CD1c-positive myeloid dendritic cell (primary cell): ENCODE measurements around the gene CHCHD3.
A peak's percentile ranks its signal among the peaks of the same experiment; 100 is the strongest.

ENCODE experiments used
- DNase-seq: peaks from one replicate; pipeline ENCODE4 v3.0.0-alpha.2; 2016; ENCODE audit errors: extremely low spot score

The CHCHD3 gene

GRCh38 chr7:133079296-133079695 is 2.6 kb downstream of the CHCHD3 start:
- no peak for DNase-seq

DNA sequence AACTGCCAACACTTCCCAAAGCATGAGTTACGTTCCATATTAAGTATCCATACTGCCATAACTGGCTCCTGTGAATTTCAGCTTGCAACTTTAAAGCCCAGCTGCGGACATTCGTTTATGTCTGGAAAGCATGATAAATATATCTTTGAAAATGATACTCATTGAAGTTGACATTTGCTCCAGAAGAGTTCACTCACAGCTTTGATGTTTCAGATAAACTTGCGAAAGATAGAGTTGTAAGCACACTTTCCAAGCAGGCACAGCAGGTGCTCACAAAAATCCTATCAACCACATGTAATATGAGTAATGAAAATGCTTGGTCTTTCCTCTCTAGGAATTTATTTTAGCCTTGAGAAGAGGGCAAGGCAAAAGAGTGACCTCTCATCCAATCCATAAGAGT is 4.5 kb downstream of the CHCHD3 start:
- no peak for DNase-seq

GRCh38 chr7:133076142-133076541 is 5.7 kb downstream of the CHCHD3 start:
- no peak for DNase-seq

GRCh38 chr7:133071506-133071905 is 10.4 kb downstream of the CHCHD3 start:
- DNase-seq = no peak

DNA sequence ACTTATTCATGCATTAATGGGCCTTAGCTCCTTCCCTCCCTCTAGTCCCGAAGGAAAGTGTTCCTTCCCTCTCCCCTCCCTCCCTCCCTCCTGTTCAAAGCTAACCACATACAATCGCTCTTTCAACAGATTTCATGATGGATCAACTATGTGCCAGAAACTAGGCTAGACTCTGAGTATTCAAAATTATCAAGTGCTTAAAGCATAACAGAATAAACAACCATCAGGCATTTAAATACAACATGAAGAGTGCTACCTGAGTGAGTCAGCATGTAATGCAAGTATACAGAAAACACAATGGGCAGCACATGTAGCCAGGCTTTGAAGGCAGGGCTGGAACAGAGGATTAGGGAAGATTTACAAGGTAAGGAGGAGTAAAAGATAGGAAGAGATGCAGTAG is 11.3 kb downstream of the CHCHD3 start:
- DNase-seq = no peak

GRCh38 chr7:133065301-133065700 is 16.6 kb downstream of the CHCHD3 start:
- DNase-seq = no peak

- no peak for DNase-seq
Measured at GRCh38 chr7:133064082-133064820, 17.6 kb downstream of the CHCHD3 start.

GRCh38 chr7:133061792-133062191 is 20.1 kb downstream of the CHCHD3 start:
- DNase-seq = no peak

DNA sequence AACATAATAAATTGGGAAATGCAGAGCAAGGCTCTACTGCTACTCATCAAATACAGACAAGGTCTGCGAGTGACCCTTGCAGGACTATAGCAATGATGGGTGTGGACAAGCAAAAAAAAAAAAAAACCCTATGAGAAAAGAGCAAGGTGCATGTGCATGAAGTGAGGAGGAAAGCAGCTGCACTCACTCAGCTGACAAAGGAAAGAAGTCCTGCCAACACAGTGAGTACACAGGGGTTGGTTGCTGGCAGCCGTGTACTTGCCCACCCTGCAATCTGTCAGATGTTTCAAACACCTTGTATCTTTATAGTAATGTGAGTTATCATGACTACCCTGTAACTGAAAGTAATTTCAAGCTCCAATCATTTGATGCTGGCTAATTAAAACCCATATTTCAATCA is 20.5 kb downstream of the CHCHD3 start:
- DNase-seq = no peak

GRCh38 chr7:133060004-133060403 is 21.9 kb downstream of the CHCHD3 start:
- peak; percentile 8 for DNase-seq

DNA sequence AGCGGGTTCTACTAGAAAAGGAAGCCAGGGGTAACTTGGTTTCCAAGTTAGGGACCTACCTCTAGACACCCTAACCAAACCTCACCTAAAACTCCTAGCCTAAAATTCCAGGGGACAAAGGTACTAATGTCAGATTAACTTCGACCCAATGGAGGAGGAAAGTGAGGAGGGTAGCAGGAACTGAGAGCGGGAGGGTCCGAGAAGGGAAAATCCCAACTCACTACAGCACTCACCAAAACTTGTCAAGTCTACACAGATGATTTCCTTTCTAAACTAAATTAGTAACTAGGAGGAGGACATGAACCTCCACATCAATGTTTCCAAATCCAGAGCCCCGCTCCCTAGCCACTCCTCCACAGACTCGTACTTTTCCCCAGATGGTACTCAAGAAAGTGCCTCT is 22.6 kb downstream of the CHCHD3 start:
- no peak for DNase-seq

GRCh38 chr7:133056370-133057238 is 25.3 kb downstream of the CHCHD3 start:
- DNase-seq = no peak

- DNase-seq = no peak
Measured at GRCh38 chr7:133054162-133054840, 27.6 kb downstream of the CHCHD3 start.

- no peak for DNase-seq
Measured at GRCh38 chr7:133053321-133053891, 28.5 kb downstream of the CHCHD3 start.

DNA sequence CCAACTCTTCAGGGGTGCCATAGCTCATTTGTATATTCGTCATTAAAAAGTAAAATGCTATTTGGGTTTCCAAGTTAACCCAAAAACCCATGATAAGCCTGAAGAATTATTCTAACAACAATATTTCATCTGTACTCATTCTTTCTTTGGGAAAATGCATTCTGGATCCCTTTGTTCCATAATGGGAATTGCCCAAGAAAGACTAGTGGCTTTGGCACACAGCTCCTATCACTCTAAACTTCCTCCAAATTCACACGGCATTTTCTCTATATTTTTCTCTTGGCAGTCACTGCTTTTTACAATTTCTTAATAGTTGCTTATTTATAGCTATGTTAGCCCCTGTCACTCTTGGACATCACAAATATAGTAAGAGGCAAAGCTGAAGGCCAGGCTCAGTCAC is 29.1 kb downstream of the CHCHD3 start:
- DNase-seq = no peak

GRCh38 chr7:133052401-133052756 is 29.5 kb downstream of the CHCHD3 start:
- no peak for DNase-seq

GRCh38 chr7:133051719-133052400 is 30.0 kb downstream of the CHCHD3 start:
- no peak for DNase-seq

DNA sequence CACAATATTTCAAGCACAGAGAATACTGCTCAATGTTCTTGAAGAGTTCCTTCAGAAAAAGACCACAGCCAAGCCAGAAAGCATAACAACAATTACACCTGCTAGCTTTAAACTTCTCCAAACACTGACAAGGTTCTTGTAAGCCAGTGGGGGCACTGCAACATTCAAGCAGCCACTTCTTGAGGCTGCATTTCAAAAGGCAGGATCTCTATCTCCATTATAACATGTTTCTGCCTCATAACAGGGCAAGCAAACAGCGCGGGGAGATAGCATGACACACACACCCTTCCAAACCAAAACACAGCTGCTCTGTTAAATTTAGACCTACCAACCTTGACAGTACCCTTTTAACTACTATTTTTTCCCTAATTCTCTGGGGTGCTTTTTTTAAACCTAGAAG is 30.8 kb downstream of the CHCHD3 start:
- DNase-seq = no peak

DNA sequence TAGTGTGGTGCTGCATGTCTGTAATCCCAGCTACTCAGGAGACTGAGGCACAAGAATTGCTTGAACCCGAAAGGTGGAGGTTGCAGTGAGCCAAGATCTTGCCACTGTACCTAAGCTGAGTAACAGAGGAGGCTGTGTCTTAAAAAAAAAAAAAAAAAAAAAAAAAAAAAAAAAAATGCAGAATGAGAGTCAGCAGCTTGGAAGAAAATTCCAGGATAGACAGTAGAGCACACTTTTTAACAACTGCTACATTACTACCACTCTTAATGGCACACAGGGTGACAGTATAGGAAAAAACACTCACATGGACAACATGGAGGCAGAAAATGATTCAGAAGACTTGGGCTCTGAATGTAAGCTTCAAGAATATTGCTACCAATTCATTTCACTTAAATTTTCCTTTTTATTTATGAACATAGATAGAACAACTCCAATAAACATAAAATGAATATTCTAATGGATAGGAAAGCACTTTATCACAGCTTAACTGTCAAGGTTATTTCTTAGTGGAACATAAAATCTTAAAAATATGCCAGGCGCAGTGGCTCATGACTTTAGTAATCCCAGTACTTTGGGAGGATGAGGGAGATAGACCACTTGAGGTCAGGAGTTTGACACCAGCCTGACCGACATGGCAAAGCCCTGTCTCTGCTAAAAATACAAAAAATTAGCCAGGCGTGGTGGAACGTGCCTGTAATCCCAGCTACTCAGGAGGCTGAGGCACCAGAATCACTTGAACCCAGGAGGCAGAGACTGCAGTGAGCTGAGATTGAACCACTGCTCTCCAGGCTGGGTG is 31.5 kb downstream of the CHCHD3 start:
- DNase-seq = no peak

DNA sequence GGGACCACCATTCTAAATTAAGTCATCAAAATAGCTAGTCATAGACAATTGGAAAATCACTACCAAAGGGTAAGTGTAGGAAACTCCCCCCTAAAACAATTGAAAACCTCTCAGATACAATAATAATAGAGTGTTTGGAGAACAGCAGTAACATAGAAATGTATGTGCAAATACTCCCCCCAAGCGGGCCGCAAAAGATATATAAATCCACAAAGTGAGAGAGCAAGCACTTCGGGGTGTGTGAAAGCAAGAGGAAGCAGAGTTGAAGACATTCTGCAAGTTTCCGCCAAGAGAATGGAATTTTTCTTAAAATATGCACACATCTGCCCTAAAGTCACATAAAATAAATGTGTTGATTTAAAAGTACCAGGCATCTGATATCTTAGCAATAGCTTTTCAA is 33.3 kb downstream of the CHCHD3 start:
- DNase-seq = no peak

GRCh38 chr7:133047321-133047720 is 34.6 kb downstream of the CHCHD3 start:
- DNase-seq = no peak
